ENCODE data around the gene CHKA. TPM values are rescaled to one million over a fixed set of nuclear protein-coding genes. Genes with fewer than 3 reads are reported as not detected.

CHKA gene
- total RNA-seq, 1 donor from 2014 or later = 60.4 TPM

DNA sequence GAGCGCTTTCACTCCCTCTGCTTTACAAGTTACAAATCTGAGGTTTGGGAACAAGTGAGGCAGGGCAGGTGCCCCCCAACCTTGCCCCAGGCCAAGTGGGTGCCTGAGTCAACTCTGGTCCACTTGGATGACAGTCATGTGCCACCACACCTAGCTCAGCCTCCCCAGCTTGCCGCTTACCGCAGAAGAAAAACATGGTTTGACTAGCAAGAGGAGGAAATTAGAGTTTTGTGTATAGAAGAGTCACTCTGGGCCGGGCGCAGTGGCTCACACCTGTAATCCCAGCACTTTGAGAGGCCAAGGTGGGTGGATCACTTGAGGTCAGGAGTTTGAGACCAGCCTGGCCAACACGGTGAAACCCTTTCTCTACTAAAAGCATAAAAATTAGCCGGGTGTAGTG is 27.7 kb upstream of the CHKA start:
- Mint-ChIP-seq H3K36me3 (ENCODE audit: insufficient read depth) (no peaks in the 10 kb centered on the region), H3K4me1 (ENCODE audit: low read depth) (peaks cover 21% of the 10 kb centered on the region), H3K4me3 (ENCODE audit: low read depth) (no peak overlapping the region), H3K27me3 (peaks cover 12% of the 10 kb centered on the region), H3K27ac (no peak overlapping the region), H3K9me3 (ENCODE audit: low read depth) (no peaks in the 10 kb centered on the region)
- TF ChIP-seq, protein P1, sequence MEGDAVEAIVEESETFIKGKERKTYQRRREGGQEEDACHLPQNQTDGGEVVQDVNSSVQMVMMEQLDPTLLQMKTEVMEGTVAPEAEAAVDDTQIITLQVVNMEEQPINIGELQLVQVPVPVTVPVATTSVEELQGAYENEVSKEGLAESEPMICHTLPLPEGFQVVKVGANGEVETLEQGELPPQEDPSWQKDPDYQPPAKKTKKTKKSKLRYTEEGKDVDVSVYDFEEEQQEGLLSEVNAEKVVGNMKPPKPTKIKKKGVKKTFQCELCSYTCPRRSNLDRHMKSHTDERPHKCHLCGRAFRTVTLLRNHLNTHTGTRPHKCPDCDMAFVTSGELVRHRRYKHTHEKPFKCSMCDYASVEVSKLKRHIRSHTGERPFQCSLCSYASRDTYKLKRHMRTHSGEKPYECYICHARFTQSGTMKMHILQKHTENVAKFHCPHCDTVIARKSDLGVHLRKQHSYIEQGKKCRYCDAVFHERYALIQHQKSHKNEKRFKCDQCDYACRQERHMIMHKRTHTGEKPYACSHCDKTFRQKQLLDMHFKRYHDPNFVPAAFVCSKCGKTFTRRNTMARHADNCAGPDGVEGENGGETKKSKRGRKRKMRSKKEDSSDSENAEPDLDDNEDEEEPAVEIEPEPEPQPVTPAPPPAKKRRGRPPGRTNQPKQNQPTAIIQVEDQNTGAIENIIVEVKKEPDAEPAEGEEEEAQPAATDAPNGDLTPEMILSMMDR (IDR thresholded peaks at IDR 0.05; ENCODE audit: unreplicated experiment) = no peak
- DNase-seq (ENCODE audit: low spot score, unreplicated experiment) = no peak

DNA sequence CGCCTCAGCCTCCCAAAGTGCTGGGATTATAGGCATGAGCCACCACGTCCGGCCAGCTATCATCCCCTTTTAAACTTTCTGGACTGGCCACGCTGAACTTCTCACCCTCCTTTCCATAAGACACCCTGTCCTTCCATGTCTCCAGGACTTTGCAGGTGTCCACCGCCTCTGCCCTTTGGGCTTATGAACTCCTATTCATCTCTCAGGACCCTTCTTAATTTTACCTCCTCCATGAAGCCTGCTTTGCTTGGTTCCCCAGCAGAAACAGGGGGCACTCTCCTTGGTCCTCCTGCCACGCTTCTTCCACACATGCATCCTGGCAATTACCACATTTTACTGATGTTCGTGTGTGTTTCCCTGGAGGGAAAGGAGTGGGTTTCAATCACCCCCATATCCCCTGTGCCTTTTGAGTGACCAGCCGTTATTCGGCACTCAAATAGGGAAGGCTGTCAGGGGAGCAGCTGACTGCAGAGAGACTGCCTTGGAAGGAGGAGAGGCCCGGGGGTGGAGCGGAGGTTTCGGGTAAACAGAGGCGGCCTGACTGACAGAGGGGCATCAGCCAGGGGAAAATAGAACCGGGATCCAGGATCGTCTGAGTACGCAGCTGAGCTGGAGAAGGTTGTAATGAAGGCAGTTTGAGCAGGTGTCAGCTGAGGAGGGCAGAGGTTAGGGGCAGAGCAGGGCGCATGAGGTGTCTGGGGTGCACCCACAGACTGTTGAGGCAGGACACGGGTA is 27.1 kb upstream of the CHKA start:
- Mint-ChIP-seq H3K27ac (no peak overlapping the region), H3K27me3 (peaks cover 12% of the 10 kb centered on the region), H3K4me1 (ENCODE audit: low read depth) (peaks cover 20% of the 10 kb centered on the region), H3K36me3 (ENCODE audit: insufficient read depth) (no peaks in the 10 kb centered on the region), H3K9me3 (ENCODE audit: low read depth) (no peaks in the 10 kb centered on the region), H3K4me3 (ENCODE audit: low read depth) (no peak overlapping the region)
- TF ChIP-seq, protein P1 (IDR thresholded peaks at IDR 0.05; ENCODE audit: unreplicated experiment) = no peak
- no peak for DNase-seq (ENCODE audit: low spot score, unreplicated experiment)

DNA sequence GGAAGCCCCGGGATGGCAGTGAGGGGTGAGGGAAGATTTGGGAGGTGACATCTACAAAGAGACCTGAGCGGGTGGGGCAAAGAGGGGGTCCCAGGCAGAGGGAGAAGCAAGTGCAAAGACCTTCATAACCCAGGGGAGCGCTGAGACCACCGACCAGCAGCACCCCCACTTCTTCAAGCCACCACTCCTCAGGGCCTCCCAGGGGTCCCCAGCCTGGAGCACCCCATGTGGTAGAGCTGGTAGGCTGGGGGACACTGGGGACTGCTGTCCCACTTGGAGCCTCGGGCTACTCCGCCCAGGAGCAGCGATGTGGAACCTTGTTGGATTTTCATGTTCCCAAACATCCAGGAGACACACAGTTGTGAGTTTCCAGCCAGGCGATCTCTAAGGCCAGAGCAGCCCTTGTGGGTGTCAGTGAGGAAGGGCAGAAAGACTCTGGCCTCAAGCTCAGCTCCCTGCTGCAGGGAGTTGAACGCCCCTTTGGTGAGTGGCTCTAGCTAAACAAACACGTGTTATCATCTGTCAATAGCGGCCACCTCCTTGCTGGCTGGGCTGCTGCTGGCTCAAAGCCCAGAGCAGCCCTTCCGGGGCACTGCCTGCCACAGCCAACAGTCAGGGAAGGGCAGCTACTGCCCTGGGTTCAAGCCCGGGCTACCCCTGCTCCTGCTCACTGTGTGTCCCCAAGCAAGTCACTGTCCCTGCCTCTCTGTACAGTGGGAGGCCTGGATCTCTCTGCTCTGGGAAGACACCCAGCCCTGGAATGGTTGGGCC is 25.7 kb upstream of the CHKA start:
- Mint-ChIP-seq H3K4me1 (ENCODE audit: low read depth) (peaks cover 18% of the 10 kb centered on the region), H3K9me3 (ENCODE audit: low read depth) (no peaks in the 10 kb centered on the region), H3K4me3 (ENCODE audit: low read depth) (no peak overlapping the region), H3K27ac (no peak overlapping the region), H3K36me3 (ENCODE audit: insufficient read depth) (no peaks in the 10 kb centered on the region), H3K27me3 (peaks cover 9% of the 10 kb centered on the region)
- DNase-seq (ENCODE audit: low spot score, unreplicated experiment) = peak; percentile 33
- TF ChIP-seq, protein P1 (IDR thresholded peaks at IDR 0.05; ENCODE audit: unreplicated experiment) = no peak

DNA sequence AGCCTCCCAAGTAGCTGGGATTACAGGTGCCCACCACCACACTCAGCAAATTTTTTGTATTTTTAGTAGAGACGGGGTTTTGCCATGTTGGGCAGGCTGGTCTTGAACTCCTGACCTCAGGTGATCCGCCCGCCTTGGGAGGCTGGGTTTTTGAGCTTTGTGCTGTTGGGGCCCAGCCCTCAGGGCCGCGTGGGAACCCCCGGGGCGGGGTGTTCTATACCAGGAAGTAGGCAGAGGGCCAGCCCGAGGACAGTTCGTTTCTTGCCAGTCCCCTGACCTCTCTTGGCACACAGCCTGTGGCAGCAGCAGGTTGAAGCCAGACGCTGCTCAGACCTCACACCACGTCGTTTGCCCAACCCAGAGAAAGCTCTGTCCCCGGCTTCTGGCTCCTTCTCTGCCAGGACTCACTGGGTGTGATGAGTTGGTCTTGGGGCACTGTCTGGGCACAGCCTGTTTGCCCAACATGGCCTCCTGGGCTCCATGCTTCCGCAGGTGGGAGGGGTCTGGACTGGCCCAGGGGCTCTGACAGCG is 24.9 kb upstream of the CHKA start:
- Mint-ChIP-seq H3K4me3 (ENCODE audit: low read depth) (no peak overlapping the region), H3K4me1 (ENCODE audit: low read depth) (peaks cover 18% of the 10 kb centered on the region)

More for the DNA sequence above, 24.9 kb upstream of the CHKA start:
- no peak overlapping the region for H3K27ac Mint-ChIP-seq
- TF ChIP-seq, protein P1 (IDR thresholded peaks at IDR 0.05; ENCODE audit: unreplicated experiment) = no peak
- peaks cover 5% of the 10 kb centered on the region for H3K27me3 Mint-ChIP-seq
- no peak for DNase-seq (ENCODE audit: low spot score, unreplicated experiment)
- H3K36me3 Mint-ChIP-seq (ENCODE audit: insufficient read depth) = no peaks in the 10 kb centered on the region
- H3K9me3 Mint-ChIP-seq (ENCODE audit: low read depth) = no peaks in the 10 kb centered on the region
